ENCODE data around the gene RCBTB1. TPM values are rescaled to one million over a fixed set of nuclear protein-coding genes. Genes with fewer than 3 reads are reported as not detected.

Gene RCBTB1
- total RNA-seq, 2 donors from 2014 or later: 23.8 to 26.9 TPM

- H3K4me1 Mint-ChIP-seq (ENCODE audit: low read depth): peaks cover 21% of the 10 kb centered on the region
- no peaks in the 10 kb centered on the region for H3K9me3 Mint-ChIP-seq
- no peak overlapping the region for H3K27ac Mint-ChIP-seq
- H3K4me3 Mint-ChIP-seq: no peak overlapping the region
- no peaks in the 10 kb centered on the region for H3K27me3 Mint-ChIP-seq (ENCODE audit: low read depth)
- DNase-seq (no peak), ATAC-seq (replicated peaks in 1 of 2) (no peak)
- H3K36me3 Mint-ChIP-seq (ENCODE audit: insufficient read depth in 2 of 2): peaks cover 5 to 17% of the 10 kb centered on the region in 2 donors
Measured at GRCh38 chr13:49563516-49563915, 21.8 kb downstream of the RCBTB1 start.

GRCh38 chr13:49561062-49561410, 24.3 kb downstream of the RCBTB1 start:
- H3K27me3 Mint-ChIP-seq (ENCODE audit: low read depth): no peaks in the 10 kb centered on the region
- H3K4me3 Mint-ChIP-seq: no peak overlapping the region
- ATAC-seq (replicated peaks in 1 of 2) (no peak), DNase-seq (no peak)
- no peaks in the 10 kb centered on the region for H3K9me3 Mint-ChIP-seq
- peaks cover 7 to 20% of the 10 kb centered on the region in 2 donors for H3K36me3 Mint-ChIP-seq (ENCODE audit: insufficient read depth in 2 of 2)
- H3K27ac Mint-ChIP-seq: no peak overlapping the region
- peaks cover 16% of the 10 kb centered on the region for H3K4me1 Mint-ChIP-seq (ENCODE audit: low read depth)

- Mint-ChIP-seq H3K9me3 (no peaks in the 10 kb centered on the region), H3K4me3 (no peak overlapping the region), H3K36me3 (ENCODE audit: insufficient read depth in 2 of 2) (peaks cover 7 to 20% of the 10 kb centered on the region in 2 donors), H3K27me3 (ENCODE audit: low read depth) (no peaks in the 10 kb centered on the region), H3K27ac (peak overlapping the region; percentile 11), H3K4me1 (ENCODE audit: low read depth) (peaks cover 16% of the 10 kb centered on the region)
- ATAC-seq (replicated peaks in 1 of 2) (no peak), DNase-seq (no peak)
Measured at GRCh38 chr13:49560270-49561061, 24.9 kb downstream of the RCBTB1 start.

- DNase-seq (no peak), ATAC-seq (replicated peaks in 1 of 2) (no peak)
- Mint-ChIP-seq H3K9me3 (no peaks in the 10 kb centered on the region), H3K4me3 (no peak overlapping the region), H3K36me3 (ENCODE audit: insufficient read depth in 2 of 2) (peaks cover 6 to 20% of the 10 kb centered on the region in 2 donors), H3K27me3 (ENCODE audit: low read depth) (no peaks in the 10 kb centered on the region), H3K27ac (no peak overlapping the region), H3K4me1 (ENCODE audit: low read depth) (peaks cover 16% of the 10 kb centered on the region)
Measured at GRCh38 chr13:49559006-49559405, 26.4 kb downstream of the RCBTB1 start.

- no peak overlapping the region for H3K4me3 Mint-ChIP-seq
- H3K4me1 Mint-ChIP-seq (ENCODE audit: low read depth): no peaks in the 10 kb centered on the region
- no peaks in the 10 kb centered on the region for H3K9me3 Mint-ChIP-seq
- no peaks in the 10 kb centered on the region for H3K27me3 Mint-ChIP-seq (ENCODE audit: low read depth)
- DNase-seq (no peak), ATAC-seq (replicated peaks in 1 of 2) (no peak)
- peaks cover 5 to 11% of the 10 kb centered on the region in 2 donors for H3K36me3 Mint-ChIP-seq (ENCODE audit: insufficient read depth in 2 of 2)
- H3K27ac Mint-ChIP-seq: no peak overlapping the region
Measured at GRCh38 chr13:49554387-49554786, 31.0 kb downstream of the RCBTB1 start.

- Mint-ChIP-seq H3K27me3 (ENCODE audit: low read depth) (no peaks in the 10 kb centered on the region), H3K4me1 (ENCODE audit: low read depth) (no peaks in the 10 kb centered on the region), H3K36me3 (ENCODE audit: insufficient read depth in 2 of 2) (peaks cover 2 to 6% of the 10 kb centered on the region in 2 donors), H3K27ac (no peak overlapping the region), H3K9me3 (no peaks in the 10 kb centered on the region), H3K4me3 (no peak overlapping the region)
- DNase-seq (no peak), ATAC-seq (replicated peaks in 1 of 2) (no peak)
Measured at GRCh38 chr13:49553888-49554287, 31.5 kb downstream of the RCBTB1 start.

- no peaks in the 10 kb centered on the region for H3K27me3 Mint-ChIP-seq (ENCODE audit: low read depth)
- H3K4me3 Mint-ChIP-seq: no peak overlapping the region
- H3K27ac Mint-ChIP-seq: no peak overlapping the region
- H3K9me3 Mint-ChIP-seq: no peaks in the 10 kb centered on the region
- peaks cover 2 to 6% of the 10 kb centered on the region in 2 donors for H3K36me3 Mint-ChIP-seq (ENCODE audit: insufficient read depth in 2 of 2)
- H3K4me1 Mint-ChIP-seq (ENCODE audit: low read depth): no peaks in the 10 kb centered on the region
- ATAC-seq (replicated peaks in 1 of 2) (no peak), DNase-seq (no peak)
Measured at GRCh38 chr13:49550942-49551644, 34.3 kb downstream of the RCBTB1 start.

- H3K9me3 Mint-ChIP-seq: no peaks in the 10 kb centered on the region
- DNase-seq: no peak
Measured at GRCh38 chr13:49549289-49549688, 36.1 kb downstream of the RCBTB1 start.

GRCh38 chr13:49546561-49546960, 38.8 kb downstream of the RCBTB1 start:
- Mint-ChIP-seq H3K27ac (no peak overlapping the region), H3K9me3 (no peaks in the 10 kb centered on the region), H3K4me1 (ENCODE audit: low read depth) (no peaks in the 10 kb centered on the region), H3K27me3 (ENCODE audit: low read depth) (no peaks in the 10 kb centered on the region), H3K4me3 (no peak overlapping the region), H3K36me3 (ENCODE audit: insufficient read depth in 2 of 2) (peaks cover 2 to 7% of the 10 kb centered on the region in 2 donors)
- no peak for DNase-seq
- no peak for ATAC-seq (replicated peaks in 1 of 2)

More at GRCh38 chr13:49549289-49549688, 36.1 kb downstream of the RCBTB1 start:
- Mint-ChIP-seq H3K4me3 (no peak overlapping the region), H3K27ac (no peak overlapping the region), H3K27me3 (ENCODE audit: low read depth) (no peaks in the 10 kb centered on the region), H3K4me1 (ENCODE audit: low read depth) (no peaks in the 10 kb centered on the region), H3K36me3 (ENCODE audit: insufficient read depth in 2 of 2) (peaks cover 2 to 6% of the 10 kb centered on the region in 2 donors)
- ATAC-seq (replicated peaks in 1 of 2): no peak

GRCh38 chr13:49545661-49546060, 39.7 kb downstream of the RCBTB1 start:
- peaks cover 2 to 8% of the 10 kb centered on the region in 2 donors for H3K36me3 Mint-ChIP-seq (ENCODE audit: insufficient read depth in 2 of 2)
- ATAC-seq (replicated peaks in 1 of 2) (no peak), DNase-seq (no peak)
- H3K27ac Mint-ChIP-seq: no peak overlapping the region
- no peak overlapping the region for H3K4me3 Mint-ChIP-seq
- peaks cover 4% of the 10 kb centered on the region for H3K4me1 Mint-ChIP-seq (ENCODE audit: low read depth)
- no peaks in the 10 kb centered on the region for H3K9me3 Mint-ChIP-seq
- no peaks in the 10 kb centered on the region for H3K27me3 Mint-ChIP-seq (ENCODE audit: low read depth)

GRCh38 chr13:49543656-49544055, 41.7 kb downstream of the RCBTB1 start:
- H3K36me3 Mint-ChIP-seq (ENCODE audit: insufficient read depth in 2 of 2): peaks cover 3 to 15% of the 10 kb centered on the region in 2 donors

GRCh38 chr13:49540552-49540951, 44.8 kb downstream of the RCBTB1 start:
- no peak for ATAC-seq (replicated peaks in 1 of 2)
- H3K36me3 Mint-ChIP-seq (ENCODE audit: insufficient read depth in 2 of 2): peaks cover 2 to 12% of the 10 kb centered on the region in 2 donors
- peaks cover 19% of the 10 kb centered on the region for H3K4me1 Mint-ChIP-seq (ENCODE audit: low read depth)
- no peak for DNase-seq
- H3K27ac Mint-ChIP-seq: peak overlapping the region; percentile 88
- H3K4me3 Mint-ChIP-seq: peak overlapping the region; percentile 60 to 79
- no peaks in the 10 kb centered on the region for H3K27me3 Mint-ChIP-seq (ENCODE audit: low read depth)
- no peaks in the 10 kb centered on the region for H3K9me3 Mint-ChIP-seq

More at GRCh38 chr13:49543656-49544055, 41.7 kb downstream of the RCBTB1 start:
- H3K4me1 Mint-ChIP-seq (ENCODE audit: low read depth): peaks cover 19% of the 10 kb centered on the region
- no peak overlapping the region for H3K4me3 Mint-ChIP-seq
- DNase-seq (no peak), ATAC-seq (replicated peaks in 1 of 2) (no peak)
- H3K27ac Mint-ChIP-seq: no peak overlapping the region
- H3K9me3 Mint-ChIP-seq: no peaks in the 10 kb centered on the region
- H3K27me3 Mint-ChIP-seq (ENCODE audit: low read depth): no peaks in the 10 kb centered on the region

- Mint-ChIP-seq H3K27me3 (ENCODE audit: low read depth) (no peaks in the 10 kb centered on the region), H3K4me3 (no peak overlapping the region), H3K27ac (peak overlapping the region; percentile 88), H3K9me3 (no peaks in the 10 kb centered on the region), H3K36me3 (ENCODE audit: insufficient read depth in 2 of 2) (peaks cover 2 to 12% of the 10 kb centered on the region in 2 donors), H3K4me1 (ENCODE audit: low read depth) (peaks cover 19% of the 10 kb centered on the region)
- ATAC-seq (replicated peaks in 1 of 2) (no peak), DNase-seq (no peak)
Measured at GRCh38 chr13:49539746-49540145, 45.6 kb downstream of the RCBTB1 start.
